Esophagus squamous epithelium (tissue), 4 donors: ENCODE data around the gene LACC1.

ENCODE experiments used
- POLR2A ChIP-seq, 4 donors: fragments of 450-650 bp; IDR thresholded peaks; one replicate each; pipeline ENCODE4 v1.6.1; 2017; ENCODE audit warnings: antibody characterized with exemption in 4 of 4, mild to moderate bottlenecking in 4 of 4, moderate library complexity in 3 of 4
- TF ChIP-seq, protein P1 (sequence below), 6 experiments: fragments of 450-650 bp in 4 of 6; fragments of 200-600 bp in 2 of 6; sonication (generic) in 2 of 6; IDR thresholded peaks; one replicate each; pipeline ENCODE4 v1.5.1; 2016 to 2019; ENCODE audit warnings: antibody characterized with exemption in 6 of 6, mild to moderate bottlenecking in 4 of 6, moderate library complexity in 4 of 6

DNA sequence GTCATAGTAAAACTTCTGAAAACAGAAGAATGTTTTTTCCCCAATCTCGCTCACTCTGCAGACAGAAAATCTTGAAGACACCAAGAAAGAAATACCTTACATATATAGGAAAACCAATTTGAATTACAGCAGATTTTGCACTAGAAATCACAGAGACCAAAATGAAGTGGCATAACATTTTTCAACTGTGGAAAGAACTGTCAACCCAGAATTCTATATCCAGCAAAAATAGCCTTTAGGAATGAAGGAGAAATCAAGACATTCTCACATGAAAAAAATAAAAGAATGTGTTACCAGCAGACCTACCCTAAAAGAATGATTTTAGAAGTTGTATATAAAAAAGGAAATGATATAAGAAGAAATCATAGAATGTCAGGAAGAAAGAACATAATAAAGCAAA is 28.8 kb upstream of the LACC1 start:
- TF ChIP-seq, protein P1, sequence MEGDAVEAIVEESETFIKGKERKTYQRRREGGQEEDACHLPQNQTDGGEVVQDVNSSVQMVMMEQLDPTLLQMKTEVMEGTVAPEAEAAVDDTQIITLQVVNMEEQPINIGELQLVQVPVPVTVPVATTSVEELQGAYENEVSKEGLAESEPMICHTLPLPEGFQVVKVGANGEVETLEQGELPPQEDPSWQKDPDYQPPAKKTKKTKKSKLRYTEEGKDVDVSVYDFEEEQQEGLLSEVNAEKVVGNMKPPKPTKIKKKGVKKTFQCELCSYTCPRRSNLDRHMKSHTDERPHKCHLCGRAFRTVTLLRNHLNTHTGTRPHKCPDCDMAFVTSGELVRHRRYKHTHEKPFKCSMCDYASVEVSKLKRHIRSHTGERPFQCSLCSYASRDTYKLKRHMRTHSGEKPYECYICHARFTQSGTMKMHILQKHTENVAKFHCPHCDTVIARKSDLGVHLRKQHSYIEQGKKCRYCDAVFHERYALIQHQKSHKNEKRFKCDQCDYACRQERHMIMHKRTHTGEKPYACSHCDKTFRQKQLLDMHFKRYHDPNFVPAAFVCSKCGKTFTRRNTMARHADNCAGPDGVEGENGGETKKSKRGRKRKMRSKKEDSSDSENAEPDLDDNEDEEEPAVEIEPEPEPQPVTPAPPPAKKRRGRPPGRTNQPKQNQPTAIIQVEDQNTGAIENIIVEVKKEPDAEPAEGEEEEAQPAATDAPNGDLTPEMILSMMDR (IDR thresholded peaks at IDR 0.05) = no peak
- no peak for TF ChIP-seq POLR2A (IDR thresholded peaks at IDR 0.05)
